Measurements from ENCODE around the gene NARF.

DNA sequence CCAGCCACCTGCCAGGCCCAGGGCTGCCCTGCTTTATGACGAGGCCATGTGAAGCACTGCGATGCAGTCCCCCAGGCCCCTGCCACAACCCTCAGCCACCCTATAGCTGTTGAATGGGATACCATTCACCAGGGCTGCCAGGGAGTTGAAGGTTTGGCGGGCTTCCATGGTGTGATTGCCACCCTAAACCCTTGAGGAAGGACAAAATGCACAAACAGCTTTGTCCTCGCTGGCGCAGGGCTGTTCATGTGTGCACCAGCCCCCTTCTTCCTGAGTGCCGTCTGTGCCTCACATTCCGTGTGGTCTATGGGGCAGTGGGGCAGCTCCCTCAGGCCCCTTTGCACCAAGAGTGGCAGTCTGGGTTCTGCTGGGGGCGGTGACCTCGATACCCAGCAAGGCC, 25.3 kb downstream of the NARF start:
- TF ChIP-seq, protein P1, sequence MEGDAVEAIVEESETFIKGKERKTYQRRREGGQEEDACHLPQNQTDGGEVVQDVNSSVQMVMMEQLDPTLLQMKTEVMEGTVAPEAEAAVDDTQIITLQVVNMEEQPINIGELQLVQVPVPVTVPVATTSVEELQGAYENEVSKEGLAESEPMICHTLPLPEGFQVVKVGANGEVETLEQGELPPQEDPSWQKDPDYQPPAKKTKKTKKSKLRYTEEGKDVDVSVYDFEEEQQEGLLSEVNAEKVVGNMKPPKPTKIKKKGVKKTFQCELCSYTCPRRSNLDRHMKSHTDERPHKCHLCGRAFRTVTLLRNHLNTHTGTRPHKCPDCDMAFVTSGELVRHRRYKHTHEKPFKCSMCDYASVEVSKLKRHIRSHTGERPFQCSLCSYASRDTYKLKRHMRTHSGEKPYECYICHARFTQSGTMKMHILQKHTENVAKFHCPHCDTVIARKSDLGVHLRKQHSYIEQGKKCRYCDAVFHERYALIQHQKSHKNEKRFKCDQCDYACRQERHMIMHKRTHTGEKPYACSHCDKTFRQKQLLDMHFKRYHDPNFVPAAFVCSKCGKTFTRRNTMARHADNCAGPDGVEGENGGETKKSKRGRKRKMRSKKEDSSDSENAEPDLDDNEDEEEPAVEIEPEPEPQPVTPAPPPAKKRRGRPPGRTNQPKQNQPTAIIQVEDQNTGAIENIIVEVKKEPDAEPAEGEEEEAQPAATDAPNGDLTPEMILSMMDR (conservative IDR thresholded peaks at IDR 0.05; ENCODE audit: low read depth in 2 of 2): no peak
- TF ChIP-seq CREB1 (CRISPR knock-in tag; IDR thresholded peaks at IDR 0.05; ENCODE audit: low read depth) (no peak), POLR2AphosphoS5 (IDR thresholded peaks at IDR 0.05; ENCODE audit: low read depth) (no peak), EZH2 (IDR thresholded peaks at IDR 0.05; ENCODE audit: low read depth, unreplicated experiment) (no peak), JUNB (IDR thresholded peaks at IDR 0.05; ENCODE audit: unreplicated experiment) (no peak), EZH2phosphoT487 (IDR thresholded peaks at IDR 0.05; ENCODE audit: unreplicated experiment) (no peak), ZNF462 (CRISPR knock-in tag; IDR thresholded peaks at IDR 0.05) (no peak), ZNF331 (CRISPR knock-in tag; IDR thresholded peaks at IDR 0.05; ENCODE audit: low read depth) (no peak), NANOG (IDR thresholded peaks at IDR 0.05; ENCODE audit: borderline replicate concordance) (no peak), ZNF114 (CRISPR knock-in tag; IDR thresholded peaks at IDR 0.05) (no peak)
- TF ChIP-seq, protein P2, sequence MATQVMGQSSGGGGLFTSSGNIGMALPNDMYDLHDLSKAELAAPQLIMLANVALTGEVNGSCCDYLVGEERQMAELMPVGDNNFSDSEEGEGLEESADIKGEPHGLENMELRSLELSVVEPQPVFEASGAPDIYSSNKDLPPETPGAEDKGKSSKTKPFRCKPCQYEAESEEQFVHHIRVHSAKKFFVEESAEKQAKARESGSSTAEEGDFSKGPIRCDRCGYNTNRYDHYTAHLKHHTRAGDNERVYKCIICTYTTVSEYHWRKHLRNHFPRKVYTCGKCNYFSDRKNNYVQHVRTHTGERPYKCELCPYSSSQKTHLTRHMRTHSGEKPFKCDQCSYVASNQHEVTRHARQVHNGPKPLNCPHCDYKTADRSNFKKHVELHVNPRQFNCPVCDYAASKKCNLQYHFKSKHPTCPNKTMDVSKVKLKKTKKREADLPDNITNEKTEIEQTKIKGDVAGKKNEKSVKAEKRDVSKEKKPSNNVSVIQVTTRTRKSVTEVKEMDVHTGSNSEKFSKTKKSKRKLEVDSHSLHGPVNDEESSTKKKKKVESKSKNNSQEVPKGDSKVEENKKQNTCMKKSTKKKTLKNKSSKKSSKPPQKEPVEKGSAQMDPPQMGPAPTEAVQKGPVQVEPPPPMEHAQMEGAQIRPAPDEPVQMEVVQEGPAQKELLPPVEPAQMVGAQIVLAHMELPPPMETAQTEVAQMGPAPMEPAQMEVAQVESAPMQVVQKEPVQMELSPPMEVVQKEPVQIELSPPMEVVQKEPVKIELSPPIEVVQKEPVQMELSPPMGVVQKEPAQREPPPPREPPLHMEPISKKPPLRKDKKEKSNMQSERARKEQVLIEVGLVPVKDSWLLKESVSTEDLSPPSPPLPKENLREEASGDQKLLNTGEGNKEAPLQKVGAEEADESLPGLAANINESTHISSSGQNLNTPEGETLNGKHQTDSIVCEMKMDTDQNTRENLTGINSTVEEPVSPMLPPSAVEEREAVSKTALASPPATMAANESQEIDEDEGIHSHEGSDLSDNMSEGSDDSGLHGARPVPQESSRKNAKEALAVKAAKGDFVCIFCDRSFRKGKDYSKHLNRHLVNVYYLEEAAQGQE (IDR thresholded peaks at IDR 0.05; ENCODE audit: unreplicated experiment): no peak
